A673 (cell line): ENCODE measurements around the gene RPL39L.

ENCODE experiments used
- EZH2 ChIP-seq: fragments of 200-600 bp; sonication (generic); IDR thresholded peaks from 2 replicates; pipeline ENCODE4 v1.6.1; 2017; ENCODE audit warnings: borderline replicate concordance, low read depth, mild to moderate bottlenecking, mixed read lengths, antibody characterized with exemption, low read length; ENCODE audit not compliant: poor library complexity, severe bottlenecking
- TF ChIP-seq, protein P1 (sequence below): fragments of 300-800, 200-600 bp; sonication (generic); conservative IDR thresholded peaks from 2 replicates; pipeline ENCODE4 v1.5.1; 2017; ENCODE audit warnings: low read depth, mild to moderate bottlenecking, antibody characterized with exemption, low read length, moderate library complexity, mixed read lengths

DNA sequence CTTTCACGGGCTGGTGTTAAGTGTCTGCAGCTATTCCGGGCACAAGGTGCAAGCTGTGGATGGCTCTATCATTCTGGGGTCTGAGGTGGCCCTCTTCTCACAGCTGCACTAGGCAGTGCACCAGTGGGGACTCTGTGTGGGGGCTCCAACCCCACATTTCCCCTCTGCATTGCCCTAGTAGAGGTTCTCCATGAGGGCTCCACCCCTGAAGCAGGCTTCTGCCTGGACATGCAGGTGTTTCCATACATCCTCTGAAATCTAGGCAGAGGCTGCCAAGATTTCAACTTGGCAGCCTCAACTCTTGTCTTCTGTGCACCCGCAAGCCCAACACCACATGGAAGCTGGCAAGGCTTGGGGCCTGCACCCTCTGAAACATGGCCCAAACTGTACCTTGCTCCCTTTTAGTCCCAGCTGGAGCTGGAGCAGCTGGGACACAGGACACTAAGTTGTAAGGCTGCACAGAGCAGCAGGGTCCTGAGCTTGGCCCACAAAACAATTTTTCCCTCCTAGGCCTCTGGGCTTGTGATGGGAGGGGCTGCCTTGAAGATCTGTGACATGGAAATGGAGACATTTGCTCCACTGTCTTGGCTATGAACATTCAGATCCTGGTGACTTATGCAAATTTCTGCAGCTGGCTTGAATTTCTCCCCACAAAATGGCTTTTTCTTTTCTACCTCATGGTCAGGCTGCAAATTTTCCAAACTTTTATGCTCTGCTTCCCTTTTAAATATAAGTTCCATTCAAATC lies 6.0 kb upstream of the RPL39L start:
- TF ChIP-seq, protein P1, sequence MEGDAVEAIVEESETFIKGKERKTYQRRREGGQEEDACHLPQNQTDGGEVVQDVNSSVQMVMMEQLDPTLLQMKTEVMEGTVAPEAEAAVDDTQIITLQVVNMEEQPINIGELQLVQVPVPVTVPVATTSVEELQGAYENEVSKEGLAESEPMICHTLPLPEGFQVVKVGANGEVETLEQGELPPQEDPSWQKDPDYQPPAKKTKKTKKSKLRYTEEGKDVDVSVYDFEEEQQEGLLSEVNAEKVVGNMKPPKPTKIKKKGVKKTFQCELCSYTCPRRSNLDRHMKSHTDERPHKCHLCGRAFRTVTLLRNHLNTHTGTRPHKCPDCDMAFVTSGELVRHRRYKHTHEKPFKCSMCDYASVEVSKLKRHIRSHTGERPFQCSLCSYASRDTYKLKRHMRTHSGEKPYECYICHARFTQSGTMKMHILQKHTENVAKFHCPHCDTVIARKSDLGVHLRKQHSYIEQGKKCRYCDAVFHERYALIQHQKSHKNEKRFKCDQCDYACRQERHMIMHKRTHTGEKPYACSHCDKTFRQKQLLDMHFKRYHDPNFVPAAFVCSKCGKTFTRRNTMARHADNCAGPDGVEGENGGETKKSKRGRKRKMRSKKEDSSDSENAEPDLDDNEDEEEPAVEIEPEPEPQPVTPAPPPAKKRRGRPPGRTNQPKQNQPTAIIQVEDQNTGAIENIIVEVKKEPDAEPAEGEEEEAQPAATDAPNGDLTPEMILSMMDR: no peak
- TF ChIP-seq EZH2: no peak
